Spleen (tissue), 11 donors: ENCODE results near the gene CD200R1. TPM values are rescaled to one million over a fixed set of nuclear protein-coding genes. Genes with fewer than 3 reads are reported as not detected.

Experiments used
- DNase-seq: peaks from one replicate; pipeline ENCODE4 v3.0.0-alpha.2; 2020
- H3K27ac ChIP-seq, 8 donors: fragments of 200-600 bp; sonication (generic) in 7 of 8; 1 replicate in 4 of 8; 2 replicates in 4 of 8; pipeline versions ENCODE4 v1.5.0 to v1.8.0; 2016 to 2021; ENCODE audit warnings: inconsistent platforms in 4 of 8, mild to moderate bottlenecking in 4 of 8, moderate library complexity in 1 of 8
- H3K27me3 ChIP-seq, 7 donors: fragments of 200-600 bp; sonication (generic) in 6 of 7; replicated peaks in 1 of 7; 1 replicate in 4 of 7; 2 replicates in 3 of 7; pipeline versions ENCODE4 v1.5.0 to v1.8.0; 2016 to 2021; ENCODE audit warnings: inconsistent platforms in 3 of 7, mild to moderate bottlenecking in 1 of 7
- H3K36me3 ChIP-seq, 6 donors: fragments of 200-600 bp; sonication (generic) in 5 of 6; 1 replicate in 4 of 6; 2 replicates in 2 of 6; pipeline versions ENCODE4 v1.5.0 to v1.8.0; 2016 to 2021; ENCODE audit warnings: inconsistent platforms in 2 of 6
- H3K4me1 ChIP-seq, 6 donors: fragments of 200-600 bp; sonication (generic) in 5 of 6; 1 replicate in 3 of 6; 2 replicates in 3 of 6; pipeline versions ENCODE4 v1.5.0 to v1.8.0; 2016 to 2021; ENCODE audit warnings: inconsistent platforms in 3 of 6
- H3K4me3 ChIP-seq, 8 donors: fragments of 200-600 bp; sonication (generic) in 7 of 8; 1 replicate in 4 of 8; 2 replicates in 4 of 8; pipeline versions ENCODE4 v1.5.0 to v1.8.0; 2016 to 2021; ENCODE audit warnings: inconsistent platforms in 4 of 8, mild to moderate bottlenecking in 4 of 8, moderate library complexity in 2 of 8
- H3K9me3 ChIP-seq, 8 donors: fragments of 200-600 bp; sonication (generic) in 7 of 8; 1 replicate in 4 of 8; 2 replicates in 4 of 8; pipeline versions ENCODE4 v1.5.0 to v1.8.0; 2016 to 2021; ENCODE audit warnings: inconsistent platforms in 4 of 8
- POLR2A ChIP-seq, 3 donors: fragments of 450-650 bp; IDR thresholded peaks; one replicate each; pipeline ENCODE4 v1.5.1; 2017; ENCODE audit warnings: antibody characterized with exemption in 3 of 3, mild to moderate bottlenecking in 1 of 3
- POLR2AphosphoS5 ChIP-seq, 3 donors: sonication (generic); formaldehyde crosslinking; IDR thresholded peaks; one replicate each; pipeline ENCODE4 v1.5.1; 2017; ENCODE audit warnings: antibody characterized with exemption in 3 of 3
- WGBS, 5 donors: extraction: QIAGEN DNeasy Blood & Tissue Kit in 3 of 5; methylation state at CpG; one replicate each; pipeline versions ENCODE4 v1.1.5 to v1.1.7; 2013 to 2018; 5-methylcytosine and 5-hydroxymethylcytosine counted together
- intact Hi-C: fragments of 100-400 bp; cut with DNase I; formaldehyde crosslinking; loops from one replicate; pipeline ENCODE4 v1.15.0; 2023; ENCODE audit warnings: low total_unique reads
- polyA plus RNA-seq, 3 donors: library from polyadenylated mRNA; stranded (reverse); fragments of 200-250 nt; gene quantifications; one replicate each; pipeline ENCODE4 v1.2.1, GENCODE V29; 2013
- total RNA-seq, 7 donors: library from RNA; depleted of rRNA in 3 of 7; stranded (reverse); fragments of >200 nt in 3 of 7; fragmentation: NEBNext Ultra II Directional in 4 of 7; extraction: Animal tissue kit (Norgen Biotek cat#: 25700) in 4 of 7; gene quantifications; one replicate each; pipeline versions ENCODE4 v1.1.0 to v1.2.1, GENCODE V29; 2016 to 2021
- TF ChIP-seq, protein P1 (sequence below), 11 experiments: fragments of 200-600 bp in 7 of 11; fragments of 450-650 bp in 4 of 11; sonication (generic) in 4 of 11; IDR thresholded peaks in 8 of 11; conservative IDR thresholded peaks in 3 of 11; 1 replicate in 7 of 11; 2 replicates in 4 of 11; pipeline versions ENCODE4 v1.4.0 to v1.8.0; 2016 to 2021; ENCODE audit warnings: antibody characterized with exemption in 11 of 11, inconsistent platforms in 4 of 11, mild to moderate bottlenecking in 1 of 11
- donor health status: healthy with polysubstance abuse.
- donor health status: DM: no; HTN: no; CAD: no; lungs with moderate emphysema.
- donor health status: DM: no; HTN: no; CAD: no.
- donor health status: Bipolar disorder and iron deficiency.
- donor health status: healthy.
- donor health status: DM: no; HTN: no; CAD: no.
- donor health status: DM: yes; HTN: yes; CAD: no.

CD200R1 gene
- total and polyA plus RNA-seq, 10 donors = 0.91 to 14.0 (median 9.9) TPM

- WGBS, 5 donors = 63 to 78% (median 75%) methylated on average over 2 of the region's 2 CpGs
- no peak for DNase-seq
- intact Hi-C loops = loop anchor here (5.0 kb wide), 2 partner anchors 240 to 335 kb away; partner anchors contain the start of gene CCDC80
- Histone ChIP-seq H3K36me3 (no peaks in the 10 kb centered on the region), H3K9me3 (no peaks in the 10 kb centered on the region), H3K27me3 (no peaks in the 10 kb centered on the region), H3K4me1 (peaks cover 18 to 76% (median 51%) of the 10 kb centered on the region in 6 donors), H3K4me3 (no peak overlapping the region), H3K27ac (peak overlapping the region in 5 of 8 donors; percentile 35 to 87 (median 75))
- TF ChIP-seq POLR2A (IDR thresholded peaks at IDR 0.05) (no peak), POLR2AphosphoS5 (IDR thresholded peaks at IDR 0.05) (no peak)
- TF ChIP-seq, protein P1, sequence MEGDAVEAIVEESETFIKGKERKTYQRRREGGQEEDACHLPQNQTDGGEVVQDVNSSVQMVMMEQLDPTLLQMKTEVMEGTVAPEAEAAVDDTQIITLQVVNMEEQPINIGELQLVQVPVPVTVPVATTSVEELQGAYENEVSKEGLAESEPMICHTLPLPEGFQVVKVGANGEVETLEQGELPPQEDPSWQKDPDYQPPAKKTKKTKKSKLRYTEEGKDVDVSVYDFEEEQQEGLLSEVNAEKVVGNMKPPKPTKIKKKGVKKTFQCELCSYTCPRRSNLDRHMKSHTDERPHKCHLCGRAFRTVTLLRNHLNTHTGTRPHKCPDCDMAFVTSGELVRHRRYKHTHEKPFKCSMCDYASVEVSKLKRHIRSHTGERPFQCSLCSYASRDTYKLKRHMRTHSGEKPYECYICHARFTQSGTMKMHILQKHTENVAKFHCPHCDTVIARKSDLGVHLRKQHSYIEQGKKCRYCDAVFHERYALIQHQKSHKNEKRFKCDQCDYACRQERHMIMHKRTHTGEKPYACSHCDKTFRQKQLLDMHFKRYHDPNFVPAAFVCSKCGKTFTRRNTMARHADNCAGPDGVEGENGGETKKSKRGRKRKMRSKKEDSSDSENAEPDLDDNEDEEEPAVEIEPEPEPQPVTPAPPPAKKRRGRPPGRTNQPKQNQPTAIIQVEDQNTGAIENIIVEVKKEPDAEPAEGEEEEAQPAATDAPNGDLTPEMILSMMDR (IDR thresholded peaks at IDR 0.05 in 8 of 11, conservative IDR thresholded peaks at IDR 0.05 in 3 of 11) = no peak
These were observed 2.0 kb upstream of the CD200R1 start for GRCh38 chr3:112976953-112977352.

DNA sequence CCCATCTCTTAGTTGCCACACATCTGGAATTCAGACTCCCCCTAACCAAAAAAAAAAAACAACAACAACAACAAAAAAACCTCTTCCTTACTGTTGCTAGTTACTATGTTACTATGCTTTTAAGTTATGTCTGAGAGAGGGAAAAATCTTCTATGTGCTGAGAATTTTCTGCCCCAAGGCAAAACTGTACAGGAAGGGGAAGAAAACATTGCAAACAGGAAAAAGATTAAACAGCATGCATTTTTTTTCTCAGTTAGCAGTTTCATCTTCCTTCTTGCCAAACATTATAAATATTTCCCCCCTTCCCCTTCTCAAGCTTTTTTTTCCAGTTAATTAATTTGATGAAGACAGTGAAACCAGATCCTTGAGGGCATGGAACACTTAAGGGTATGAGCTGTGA is 1.1 kb upstream of the CD200R1 start:
- Histone ChIP-seq H3K27ac (peak overlapping the region; percentile 43 to 87 (median 75)), H3K9me3 (no peaks in the 10 kb centered on the region), H3K4me3 (no peak overlapping the region), H3K36me3 (no peaks in the 10 kb centered on the region), H3K27me3 (no peaks in the 10 kb centered on the region), H3K4me1 (peaks cover 18 to 85% (median 55%) of the 10 kb centered on the region in 6 donors)
- intact Hi-C loops = loop anchor here (5.0 kb wide), 2 partner anchors 239 to 334 kb away; partner anchors contain the start of gene CCDC80
- TF ChIP-seq POLR2A (IDR thresholded peaks at IDR 0.05) = no peak
- TF ChIP-seq, protein P1 (IDR thresholded peaks at IDR 0.05 in 8 of 11, conservative IDR thresholded peaks at IDR 0.05 in 3 of 11) = no peak
- TF ChIP-seq POLR2AphosphoS5 (IDR thresholded peaks at IDR 0.05) = no peak
- DNase-seq = no peak

DNA sequence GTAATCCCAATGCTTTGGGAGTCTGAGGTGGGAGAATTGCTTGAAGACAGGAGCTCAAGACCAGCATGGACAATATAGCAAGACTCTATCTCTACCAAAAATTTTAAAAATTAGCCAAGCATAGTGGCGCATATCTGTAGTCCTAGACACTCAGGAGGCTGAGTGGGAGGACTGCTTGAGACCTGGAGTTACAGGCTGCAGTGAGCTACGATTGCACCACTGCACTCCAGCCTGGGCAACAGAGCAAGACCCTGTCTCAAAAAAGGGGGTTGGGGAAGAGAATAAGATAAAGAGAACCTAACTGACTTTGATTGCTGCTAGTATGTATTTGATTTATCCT is 755 bp downstream of the CD200R1 start:
- no peak for TF ChIP-seq POLR2A (IDR thresholded peaks at IDR 0.05)
- no peak for TF ChIP-seq POLR2AphosphoS5 (IDR thresholded peaks at IDR 0.05)
- TF ChIP-seq, protein P1 (IDR thresholded peaks at IDR 0.05 in 8 of 11, conservative IDR thresholded peaks at IDR 0.05 in 3 of 11) = no peak
- Histone ChIP-seq H3K4me1 (peaks cover 18 to 96% (median 60%) of the 10 kb centered on the region in 6 donors), H3K27ac (peak overlapping the region; percentile 43 to 87 (median 76)), H3K36me3 (no peaks in the 10 kb centered on the region), H3K27me3 (no peaks in the 10 kb centered on the region), H3K4me3 (peak overlapping the region; percentile 8 to 66 (median 33)), H3K9me3 (no peaks in the 10 kb centered on the region)
- WGBS, 5 donors = 39 to 72% (median 46%) methylated on average over 2 of the region's 2 CpGs
- DNase-seq = no peak
- intact Hi-C loops = no loop called here

GRCh38 chr3:112973325-112974177 is 1.4 kb downstream of the CD200R1 start:
- Histone ChIP-seq H3K27ac (peak overlapping the region; percentile 43 to 87 (median 76)), H3K4me3 (peak overlapping the region; percentile 8 to 66 (median 33)), H3K4me1 (peaks cover 19 to 96% (median 62%) of the 10 kb centered on the region in 6 donors), H3K36me3 (no peaks in the 10 kb centered on the region), H3K9me3 (no peaks in the 10 kb centered on the region), H3K27me3 (no peaks in the 10 kb centered on the region)
- WGBS, 5 donors = 46 to 63% (median 51%) methylated on average over 5 of the region's 5 CpGs
- TF ChIP-seq, protein P1 (IDR thresholded peaks at IDR 0.05 in 8 of 11, conservative IDR thresholded peaks at IDR 0.05 in 3 of 11) = no peak
- no peak for TF ChIP-seq POLR2AphosphoS5 (IDR thresholded peaks at IDR 0.05)
- no peak for TF ChIP-seq POLR2A (IDR thresholded peaks at IDR 0.05)
- intact Hi-C loops = no loop called here
- DNase-seq = no peak
